ENCODE data around the gene ZW10.
"Not testable (repeated sequence)": the region's sequence is repeated elsewhere in the genome, so short reads cannot be mapped to it uniquely, and the experiment has no call there.

Gene ZW10

DNA sequence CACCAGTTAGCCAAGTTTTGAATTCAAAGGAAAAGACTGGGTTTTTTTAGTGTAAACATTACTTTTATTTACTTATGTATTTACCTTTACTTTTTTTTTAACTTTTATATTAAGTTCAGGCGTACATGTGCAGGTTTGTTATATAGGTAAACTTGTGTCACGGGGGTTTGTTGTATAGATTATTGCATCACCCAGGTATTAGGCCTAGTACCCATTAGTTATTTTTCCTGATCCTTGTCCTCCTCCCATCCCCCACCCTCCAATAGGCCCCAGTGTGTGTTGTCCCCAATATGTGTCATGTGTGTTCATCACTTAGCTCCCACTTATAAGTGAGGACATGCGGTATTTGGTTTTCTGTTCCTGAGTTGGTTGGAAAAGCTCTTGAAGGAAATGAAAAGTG lies 20.6 kb downstream of the ZW10 start:
- DNase-seq (ENCODE audit: low spot score): no peak

DNA sequence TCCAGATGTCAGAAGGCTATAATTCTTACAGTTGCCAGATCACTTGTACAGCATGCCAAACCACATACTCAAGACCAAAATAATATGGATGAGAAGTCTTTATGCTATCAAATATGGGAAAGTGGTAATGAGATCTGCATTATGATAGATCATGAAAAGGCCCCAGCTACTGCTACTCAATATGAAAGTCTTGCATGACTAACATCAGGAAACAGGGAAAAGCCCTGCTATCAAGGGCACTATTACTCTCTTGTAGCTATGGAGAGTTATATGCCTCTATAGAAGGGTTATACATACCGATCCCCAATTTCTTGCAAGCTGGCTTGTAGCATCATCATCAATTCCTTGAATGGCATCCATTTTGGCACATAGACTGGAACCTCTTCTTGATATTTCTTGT lies 37.2 kb downstream of the ZW10 start:
- no peak for DNase-seq (ENCODE audit: low spot score)

DNA sequence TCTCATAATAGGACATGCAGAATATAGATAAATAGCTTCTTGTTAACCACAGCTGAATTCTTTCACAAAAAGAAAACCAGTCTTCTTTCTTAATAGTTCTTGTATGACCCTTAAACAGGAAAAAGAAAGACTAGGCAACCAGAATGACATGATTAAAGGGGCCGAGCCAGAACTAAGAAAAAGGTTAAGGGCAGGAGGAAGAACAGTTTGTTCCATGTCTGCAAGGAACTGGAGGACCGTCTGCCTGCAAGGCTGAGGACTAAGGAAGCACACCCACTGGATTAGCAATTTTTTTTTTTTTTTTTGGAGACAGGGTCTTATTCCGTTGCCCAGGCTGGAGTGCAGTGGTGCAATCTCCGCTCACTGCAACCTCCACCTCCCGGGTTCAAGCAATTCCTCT lies 41.4 kb downstream of the ZW10 start:
- DNase-seq (ENCODE audit: low spot score): no peak

DNA sequence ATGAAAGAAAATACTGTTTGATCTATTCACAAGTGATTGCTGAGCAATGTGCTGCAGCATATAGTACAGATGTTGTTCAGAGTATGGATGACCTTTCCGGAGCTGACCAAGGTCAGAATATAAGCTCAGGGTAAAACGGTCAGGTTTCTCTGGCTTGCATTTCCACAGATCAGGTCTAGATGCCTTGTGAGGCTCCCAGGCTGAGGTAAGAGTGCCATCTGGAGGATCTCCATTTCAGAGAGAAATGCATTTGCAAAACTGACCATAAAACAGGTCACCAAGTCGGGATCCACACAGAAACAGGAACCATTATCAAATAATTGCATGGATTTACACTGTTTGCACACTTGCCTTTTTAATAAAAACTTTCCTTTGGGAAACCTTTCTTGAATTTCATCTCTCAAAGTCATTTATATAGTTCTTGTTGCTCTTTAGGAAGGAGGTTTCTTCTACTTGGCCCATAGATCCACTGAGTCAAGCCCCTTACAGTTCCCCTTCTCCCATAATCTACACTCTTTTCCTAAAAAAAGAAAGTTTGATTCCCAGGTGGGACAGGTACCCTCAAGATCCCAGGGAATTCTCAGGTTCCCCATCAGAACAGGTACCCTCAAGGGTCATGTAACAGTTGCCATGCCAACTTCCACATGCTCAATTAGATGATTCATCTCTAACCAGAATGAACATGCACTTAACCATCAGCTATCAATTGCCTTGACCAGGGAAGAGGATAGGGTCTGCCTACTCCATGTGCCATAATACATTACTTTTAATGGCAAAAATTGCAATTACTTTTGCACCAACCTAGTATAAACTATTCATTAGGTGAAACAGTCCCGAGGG lies 42.4 kb downstream of the ZW10 start:
- peak; percentile 89 for DNase-seq (ENCODE audit: low spot score)

DNA sequence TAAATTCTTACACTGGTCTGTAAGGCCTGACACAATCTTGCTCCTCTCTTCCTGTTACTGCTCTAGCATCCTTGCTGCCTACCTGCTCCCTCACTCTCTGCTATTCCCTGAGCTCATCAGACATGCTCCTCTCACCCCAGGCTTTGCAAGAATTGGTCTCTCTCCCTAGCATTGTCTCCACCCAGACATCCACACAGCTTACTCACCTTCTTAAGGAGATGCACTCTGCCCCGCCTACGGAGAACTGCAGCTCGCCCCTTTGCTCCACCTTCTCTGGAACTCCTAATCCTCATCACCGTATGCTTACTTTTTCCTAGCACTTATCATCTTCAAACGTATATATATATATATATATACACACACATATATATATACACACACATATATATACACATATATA lies 44.0 kb downstream of the ZW10 start:
- DNase-seq (ENCODE audit: low spot score): no peak

DNA sequence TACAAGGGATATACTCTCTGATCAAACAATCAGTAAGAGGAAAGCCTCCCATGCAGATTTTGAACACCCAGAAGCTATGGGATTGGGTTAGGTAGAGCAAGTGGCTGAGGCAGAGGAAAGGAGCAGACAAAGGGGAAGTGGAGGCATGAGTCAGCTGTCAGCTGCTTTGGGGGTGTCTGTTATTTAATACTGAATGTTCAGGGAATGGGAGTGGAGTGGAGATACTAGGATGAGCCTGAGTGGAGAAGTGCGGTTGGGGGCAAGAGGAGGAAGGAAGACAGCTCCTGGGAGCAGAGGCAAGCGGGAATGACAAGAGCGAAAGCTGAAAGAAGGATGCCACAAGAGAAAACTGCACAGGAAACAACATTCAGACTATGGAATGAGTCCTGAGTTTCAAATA lies 44.7 kb downstream of the ZW10 start:
- DNase-seq (ENCODE audit: low spot score): no peak

DNA sequence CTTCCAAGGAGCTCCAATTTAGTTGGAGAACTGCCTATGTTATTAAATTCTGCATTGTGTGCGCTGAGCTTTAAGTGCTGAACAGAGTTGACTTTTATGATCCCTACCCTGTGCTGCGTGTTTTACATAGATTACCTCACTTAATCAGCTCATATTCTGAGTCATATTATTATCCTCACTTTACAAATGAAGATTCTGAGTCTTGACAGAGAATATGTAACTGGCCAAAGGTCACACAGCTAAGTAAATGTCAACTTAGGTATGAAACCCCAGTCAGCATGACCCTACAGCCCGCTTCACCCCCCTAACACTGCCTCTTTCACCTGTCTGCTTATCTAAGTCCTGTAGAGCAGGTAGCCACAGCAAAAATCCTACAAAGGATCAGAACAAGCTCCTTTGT lies 47.6 kb downstream of the ZW10 start:
- no peak for DNase-seq (ENCODE audit: low spot score)

DNA sequence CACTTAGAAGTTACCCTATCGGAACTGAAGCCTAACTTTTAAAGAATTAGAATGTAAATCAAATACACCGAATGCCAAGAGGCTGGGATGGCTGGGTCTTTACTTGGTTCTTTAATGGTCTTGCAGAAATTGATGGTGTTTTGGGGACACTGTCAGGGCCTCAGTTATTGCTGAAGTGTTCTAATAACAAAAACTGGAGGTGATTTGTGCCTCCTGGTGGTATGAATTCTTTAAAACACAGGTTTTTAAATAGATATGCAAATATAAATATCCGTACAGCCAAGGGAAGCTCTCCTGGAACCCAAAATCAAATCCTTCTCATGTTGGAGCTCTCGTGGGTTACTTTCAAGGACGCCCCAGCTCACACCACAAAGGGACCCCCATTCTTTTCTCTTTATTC lies 48.1 kb downstream of the ZW10 start:
- no peak for DNase-seq (ENCODE audit: low spot score)

DNA sequence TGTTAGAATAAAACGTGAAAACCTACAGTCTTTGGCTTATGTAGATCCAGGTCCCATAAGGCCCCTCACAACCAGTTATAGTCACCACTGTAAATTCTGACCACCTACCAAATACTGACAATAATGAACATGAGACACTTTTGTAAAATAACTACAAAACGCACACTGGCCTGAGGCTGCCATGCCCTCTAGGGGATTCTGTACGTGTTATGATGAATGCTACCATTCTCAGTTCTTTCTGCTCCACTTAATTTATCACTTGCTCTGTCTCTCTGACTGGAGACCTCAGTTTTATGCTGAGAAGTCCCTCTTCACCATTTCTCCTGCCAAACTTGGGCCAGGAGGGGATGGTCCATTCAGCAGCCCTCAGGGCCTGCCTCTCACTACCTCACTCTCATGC lies 48.7 kb downstream of the ZW10 start:
- no peak for DNase-seq (ENCODE audit: low spot score)

DNA sequence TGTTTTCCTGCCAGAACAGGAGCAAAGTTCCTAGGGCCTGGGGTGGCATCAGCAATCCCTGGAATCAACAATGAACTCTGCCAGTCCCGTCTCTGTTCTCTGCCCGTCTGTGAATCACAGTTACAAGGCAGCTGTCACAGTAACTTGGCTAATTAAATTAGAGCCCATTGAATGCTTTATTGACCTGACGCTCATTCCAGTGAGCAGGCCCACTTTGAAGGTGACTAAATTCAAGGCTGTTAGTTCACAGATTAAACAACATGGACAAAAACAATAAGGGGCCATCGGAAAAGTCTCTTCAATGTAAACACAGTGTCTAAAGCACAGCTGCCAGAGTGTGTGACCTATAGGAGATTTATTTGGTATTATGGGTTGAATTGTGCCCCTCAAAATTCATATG lies 49.7 kb downstream of the ZW10 start:
- DNase-seq (ENCODE audit: low spot score): peak; percentile 28

DNA sequence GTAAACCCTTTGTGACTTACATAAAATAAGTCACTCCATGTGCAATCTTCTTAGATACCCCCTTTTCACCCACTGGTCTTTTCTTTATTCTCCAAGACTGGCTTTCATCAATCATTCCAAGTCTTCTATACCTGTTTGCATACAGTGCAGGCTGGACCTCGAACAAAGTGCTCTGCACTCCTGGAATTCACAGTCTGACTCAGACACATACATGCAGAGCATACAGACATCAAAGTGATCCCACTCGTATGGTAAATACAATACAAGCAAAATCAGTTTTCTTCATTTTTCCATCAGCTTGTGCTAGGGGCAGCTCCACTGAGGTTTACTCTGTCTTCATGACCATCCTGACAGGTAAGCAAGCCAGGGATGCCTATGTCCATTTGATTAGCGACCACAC lies 50.6 kb downstream of the ZW10 start:
- no peak for DNase-seq (ENCODE audit: low spot score)

DNA sequence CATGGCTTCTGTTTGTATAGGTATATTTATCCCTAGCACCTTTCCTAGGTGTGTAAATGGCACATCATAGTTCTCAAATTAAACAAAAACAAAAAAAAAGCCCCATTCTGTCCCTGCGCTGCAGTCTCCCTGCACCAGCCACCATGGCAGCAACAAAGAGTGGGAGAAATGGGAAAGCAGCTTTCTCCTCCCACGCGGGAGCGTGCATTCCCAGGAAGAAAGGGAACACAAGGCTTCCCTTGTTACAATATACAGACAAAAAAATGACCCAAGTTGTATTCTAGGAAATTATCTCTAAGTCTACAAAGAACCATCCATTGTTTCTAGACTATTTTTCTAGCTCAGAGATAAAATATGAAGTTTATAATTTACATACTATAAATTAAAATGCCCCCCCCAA lies 51.3 kb downstream of the ZW10 start:
- DNase-seq (ENCODE audit: low spot score): peak; percentile 55

DNA sequence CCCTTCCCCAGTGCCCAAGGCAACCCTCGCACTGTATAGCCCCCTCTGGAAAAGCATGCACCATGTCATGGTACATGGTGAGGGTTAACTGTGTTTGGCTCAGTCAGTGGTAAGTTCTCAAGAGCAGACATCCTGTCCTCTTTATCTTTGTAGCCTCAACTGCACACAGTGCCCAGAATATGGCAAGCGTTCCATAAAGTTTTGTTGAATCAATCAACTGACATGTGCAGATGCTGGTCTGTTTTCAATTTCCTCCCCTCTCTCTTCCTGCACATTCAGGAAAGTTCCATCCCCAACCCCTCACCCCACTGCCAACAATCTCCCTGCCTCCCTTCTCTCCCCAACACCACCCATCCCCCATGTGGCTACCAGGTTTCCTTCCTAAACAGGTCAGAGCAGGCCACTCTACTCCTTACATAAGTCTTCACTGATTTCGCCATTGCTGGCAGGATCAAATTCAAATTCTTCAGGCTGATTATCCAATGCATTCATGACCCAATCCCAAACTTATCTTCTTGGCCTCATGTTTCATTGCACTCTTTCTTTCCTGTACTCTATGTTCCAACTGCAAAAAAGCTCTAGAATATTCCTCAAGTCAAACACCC lies 51.9 kb downstream of the ZW10 start:
- DNase-seq (ENCODE audit: low spot score): no peak

DNA sequence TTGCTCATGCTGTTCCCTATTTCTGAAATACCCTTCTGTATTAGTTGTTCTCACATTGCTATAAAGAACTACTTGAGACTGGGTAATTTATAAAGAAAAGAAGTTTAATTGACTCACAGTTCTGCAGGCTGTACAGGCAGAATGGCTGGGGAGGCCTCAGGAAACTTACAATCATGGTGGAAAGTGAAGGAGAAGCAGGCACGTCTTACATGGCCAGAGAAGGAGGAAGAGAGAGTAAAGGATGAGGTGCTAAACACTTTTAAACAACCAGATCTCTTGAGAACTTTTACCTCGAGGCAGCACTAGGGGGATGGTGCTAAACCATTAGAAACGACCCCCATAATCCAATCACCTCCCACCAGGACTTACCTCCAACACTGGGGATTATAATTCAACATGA lies 53.0 kb downstream of the ZW10 start:
- not testable (repeated sequence) for DNase-seq (ENCODE audit: low spot score)

DNA sequence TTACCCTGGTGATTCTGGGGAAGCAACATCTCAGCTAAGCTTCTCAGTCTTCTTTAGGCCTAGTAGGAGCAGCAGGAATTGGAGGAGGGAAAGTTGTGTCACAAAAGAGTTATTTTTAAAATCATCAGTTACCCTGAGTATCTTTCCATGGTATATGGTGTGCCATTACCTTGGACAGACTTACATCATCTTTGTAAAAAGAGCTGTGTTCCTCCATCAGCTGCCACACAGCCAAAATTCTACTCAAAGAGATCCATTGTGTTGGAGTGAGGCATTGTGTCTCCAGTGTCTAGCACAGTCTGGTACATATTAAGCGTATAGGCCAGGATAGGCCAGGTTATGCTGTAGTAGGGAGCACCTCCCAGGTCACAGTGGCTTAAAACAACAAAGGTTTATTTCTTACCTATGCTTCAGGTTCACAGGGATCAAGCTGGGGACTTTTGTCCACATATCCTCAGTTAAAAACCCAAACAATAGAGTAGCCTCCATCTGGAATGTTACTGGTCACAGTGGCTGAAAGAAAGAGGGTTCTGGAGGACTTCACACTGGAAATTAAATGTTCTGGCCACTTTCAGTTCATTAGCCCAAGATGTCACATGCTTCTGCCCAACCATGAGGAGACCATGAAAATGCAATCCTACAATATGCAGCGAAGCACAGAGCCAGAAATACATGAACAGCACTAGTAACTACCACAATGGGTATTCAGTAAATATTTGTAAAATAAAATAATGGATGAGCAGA lies 57.4 kb downstream of the ZW10 start:
- peak; percentile 95 for DNase-seq (ENCODE audit: low spot score)

DNA sequence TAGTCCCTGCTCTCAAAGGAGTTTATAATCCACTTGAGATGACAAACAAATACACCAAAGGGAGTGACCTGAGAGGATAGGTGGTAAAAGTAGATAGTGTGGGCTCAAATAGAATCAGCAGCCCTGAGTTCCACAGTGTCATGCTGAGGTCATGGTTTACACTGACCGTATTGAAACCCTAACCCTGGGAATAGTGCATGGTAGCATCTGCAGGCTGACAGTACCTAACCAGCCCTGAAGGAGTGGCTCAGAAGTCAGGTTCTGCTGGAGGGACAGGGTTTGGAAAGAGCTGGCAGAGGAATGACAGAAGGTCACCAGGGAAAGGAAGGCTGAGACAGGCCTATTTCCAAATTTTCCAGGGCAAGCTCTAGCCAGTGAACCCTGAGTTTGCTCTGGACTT lies 58.2 kb downstream of the ZW10 start:
- DNase-seq (ENCODE audit: low spot score): no peak

DNA sequence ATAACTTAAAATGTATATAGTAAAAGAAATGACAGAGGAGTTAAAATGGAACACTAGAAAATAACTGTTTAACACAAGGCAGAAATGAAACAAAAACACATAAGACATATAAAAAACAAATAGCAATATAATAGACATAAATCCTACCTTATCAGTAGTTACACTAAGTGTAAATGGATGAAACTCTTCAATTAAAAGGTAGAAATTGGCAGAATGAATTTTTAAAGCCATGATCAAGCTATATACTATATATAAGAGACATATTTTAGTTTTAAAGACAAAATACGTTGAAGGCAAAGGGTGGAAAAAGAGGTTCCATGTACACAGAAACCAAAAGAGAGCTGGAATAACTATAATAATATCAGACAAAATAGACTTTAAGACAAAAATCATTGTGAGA lies 62.5 kb downstream of the ZW10 start:
- DNase-seq (ENCODE audit: low spot score): no peak

DNA sequence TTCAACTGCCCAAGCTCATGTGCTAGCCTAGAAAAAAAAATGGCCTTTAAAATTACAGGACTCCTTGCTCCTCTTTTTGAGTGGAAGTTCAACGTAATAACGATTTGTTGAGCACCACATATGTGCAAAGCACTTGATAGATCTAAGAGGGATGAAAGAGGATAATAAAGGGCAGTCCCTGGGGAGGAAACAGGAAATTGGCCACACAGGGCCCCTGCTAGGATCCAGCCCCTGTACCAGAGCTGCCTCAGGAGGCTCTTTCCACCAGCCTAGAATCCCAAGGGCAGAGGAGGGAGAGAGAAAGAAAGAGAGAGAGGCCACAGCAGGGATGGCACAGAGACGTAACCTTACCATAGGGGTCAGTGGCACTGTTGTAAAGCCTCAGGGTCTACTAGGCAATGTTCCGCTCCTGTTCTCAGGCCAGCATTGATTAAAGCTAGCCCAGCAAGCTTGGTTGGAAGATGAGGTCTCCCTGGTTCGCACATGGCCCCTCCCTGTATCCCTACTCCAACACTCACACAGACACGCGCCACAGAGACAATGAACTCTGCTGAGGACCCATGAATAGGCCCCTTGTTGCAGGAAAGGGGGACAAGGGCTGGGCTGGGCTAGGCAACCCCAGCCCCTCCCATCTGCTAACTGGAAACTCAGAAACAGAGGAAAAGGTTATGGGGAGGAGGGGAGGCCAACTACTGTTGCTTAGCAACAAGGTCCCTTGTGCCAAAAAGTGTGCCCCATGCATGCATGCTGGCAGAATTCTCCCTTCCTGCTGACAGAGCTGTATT lies 67.4 kb downstream of the ZW10 start, which contains the start of gene TMPRSS5:
Gene TMPRSS5 (minus strand): TSS at position 438 of the 785 bp plus-strand sequence. CDS start 84 bp downstream, at position 354.
- peak; percentile 99 for DNase-seq (ENCODE audit: low spot score)

DNA sequence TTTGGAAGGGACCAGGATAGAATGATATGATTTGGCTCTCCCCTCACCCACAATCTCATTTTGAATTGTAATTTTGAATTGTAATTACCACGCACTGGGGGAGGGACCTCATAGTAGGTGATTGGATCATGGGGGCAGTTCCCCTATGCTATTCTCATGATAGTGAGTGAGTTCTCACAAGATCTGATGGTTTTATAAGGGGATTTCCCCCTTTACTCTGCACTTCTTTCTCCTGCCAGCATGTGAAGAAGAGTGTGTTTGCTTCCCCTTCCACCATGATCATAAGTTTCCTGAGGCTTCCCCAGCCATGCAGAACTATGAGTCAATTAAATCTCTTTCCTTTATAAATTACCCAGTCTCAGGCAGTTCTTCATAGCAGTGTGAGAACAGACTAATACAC lies 69.9 kb downstream of the ZW10 start:
- DNase-seq (ENCODE audit: low spot score): not testable (repeated sequence)

DNA sequence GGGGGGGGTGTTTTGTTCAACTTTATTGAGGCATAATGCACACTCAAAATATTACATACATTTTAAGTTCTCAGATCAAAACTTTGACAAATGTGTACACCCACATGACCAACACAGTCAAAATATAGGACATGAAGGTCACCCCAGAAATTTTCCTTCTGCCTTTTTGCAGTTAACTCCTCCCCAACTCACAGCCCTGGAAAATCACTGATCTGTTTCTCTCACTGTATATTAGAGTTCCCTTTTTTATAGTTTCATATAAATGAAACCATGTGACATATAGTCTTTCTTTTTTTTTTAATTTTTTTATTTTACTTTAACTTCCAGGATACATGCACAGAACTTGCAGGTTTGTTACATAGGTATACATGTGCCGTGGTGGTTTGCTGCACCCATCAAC lies 72.0 kb downstream of the ZW10 start:
- no peak for DNase-seq (ENCODE audit: low spot score)

DNA sequence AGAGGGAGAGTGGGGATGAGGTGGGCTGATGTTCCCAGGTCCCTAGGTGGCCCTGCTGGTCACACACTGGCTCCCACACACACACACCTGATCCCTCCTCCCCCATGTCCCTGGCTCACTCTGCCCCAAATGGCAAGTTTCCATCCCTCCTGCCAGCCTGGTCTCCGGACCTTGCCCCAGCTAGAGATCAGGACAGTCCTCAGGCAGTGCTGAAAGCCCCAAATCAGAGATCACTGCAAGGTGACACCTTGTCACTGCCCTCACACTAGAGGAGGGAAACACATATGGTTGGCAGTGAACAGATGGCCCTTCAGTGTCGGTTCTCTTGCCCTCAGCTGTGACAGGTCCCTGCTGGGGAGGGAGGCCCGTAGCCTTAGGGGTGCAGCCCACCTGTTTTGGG lies 75.0 kb downstream of the ZW10 start:
- DNase-seq (ENCODE audit: low spot score): no peak

DNA sequence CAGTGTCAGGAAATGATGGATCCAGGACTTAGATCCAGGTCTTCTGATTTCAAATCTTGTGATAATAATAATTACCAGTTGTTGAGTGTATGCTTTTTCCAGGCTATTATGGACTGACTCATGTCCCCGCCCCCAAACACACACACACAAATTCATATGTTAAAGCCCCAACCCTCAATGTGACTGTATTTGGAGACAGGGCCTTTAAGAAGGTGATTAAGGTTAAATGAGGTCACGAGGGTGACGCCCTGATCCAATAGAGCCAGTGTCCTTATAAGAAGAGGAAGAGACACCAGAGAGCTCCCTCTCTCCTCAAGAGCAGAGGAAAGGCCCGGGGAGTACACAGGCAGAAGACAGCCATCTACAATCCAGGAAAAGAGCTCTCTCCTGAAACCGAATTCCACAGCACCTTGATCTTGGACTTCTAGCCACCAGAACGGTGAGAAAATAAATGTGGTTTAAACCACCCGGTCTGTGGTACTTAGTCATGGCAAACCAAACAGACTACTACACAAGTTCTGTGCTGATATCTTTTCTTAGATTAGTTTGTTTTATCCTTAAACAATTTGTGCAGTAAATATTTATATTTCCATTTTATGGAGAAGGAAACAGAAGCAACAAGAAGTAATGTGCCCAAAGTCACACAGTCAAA lies 75.6 kb downstream of the ZW10 start:
- DNase-seq (ENCODE audit: low spot score): no peak
